ENCODE data around the gene KHDC4. TPM values are rescaled to one million over a fixed set of nuclear protein-coding genes. Genes with fewer than 3 reads are reported as not detected.

Gene KHDC4
- total RNA-seq, 1 donor from 2014 or later = 34.8 TPM

GRCh38 chr1:155970531-155971167, 36.4 kb upstream of the KHDC4 start:
- no peak for DNase-seq (ENCODE audit: extremely low read depth, low read depth, low spot score)

- no peak for DNase-seq (ENCODE audit: extremely low read depth, low read depth, low spot score)
These were observed 35.2 kb upstream of the KHDC4 start for GRCh38 chr1:155969377-155969791.

- DNase-seq (ENCODE audit: extremely low read depth, low read depth, low spot score) = no peak
These were observed 34.5 kb upstream of the KHDC4 start for GRCh38 chr1:155968670-155969069.

- no peak for DNase-seq (ENCODE audit: extremely low read depth, low read depth, low spot score)
These were observed 33.8 kb upstream of the KHDC4 start for GRCh38 chr1:155968051-155968400.

- no peak for DNase-seq (ENCODE audit: extremely low read depth, low read depth, low spot score)
These were observed 33.3 kb upstream of the KHDC4 start for GRCh38 chr1:155967341-155968050.

GRCh38 chr1:155966750-155967149, 32.5 kb upstream of the KHDC4 start:
- DNase-seq (ENCODE audit: extremely low read depth, low read depth, low spot score) = no peak

- no peak for DNase-seq (ENCODE audit: extremely low read depth, low read depth, low spot score)
These were observed 31.9 kb upstream of the KHDC4 start for GRCh38 chr1:155966135-155966534.

- DNase-seq (ENCODE audit: extremely low read depth, low read depth, low spot score) = no peak
These were observed 30.0 kb upstream of the KHDC4 start for GRCh38 chr1:155964193-155964592.

GRCh38 chr1:155962599-155963211, 28.5 kb upstream of the KHDC4 start:
- DNase-seq (ENCODE audit: extremely low read depth, low read depth, low spot score) = no peak

GRCh38 chr1:155961937-155962336, 27.7 kb upstream of the KHDC4 start:
- no peak for DNase-seq (ENCODE audit: extremely low read depth, low read depth, low spot score)

GRCh38 chr1:155960081-155960745, 26.0 kb upstream of the KHDC4 start:
- DNase-seq (ENCODE audit: extremely low read depth, low read depth, low spot score) = no peak

GRCh38 chr1:155957411-155957915, 23.2 kb upstream of the KHDC4 start:
- DNase-seq (ENCODE audit: extremely low read depth, low read depth, low spot score) = no peak

- DNase-seq (ENCODE audit: extremely low read depth, low read depth, low spot score) = no peak
These were observed 20.4 kb upstream of the KHDC4 start for GRCh38 chr1:155954645-155955044.

GRCh38 chr1:155952505-155952890, 18.3 kb upstream of the KHDC4 start:
- no peak for DNase-seq (ENCODE audit: extremely low read depth, low read depth, low spot score)

- DNase-seq (ENCODE audit: extremely low read depth, low read depth, low spot score) = no peak
These were observed 17.7 kb upstream of the KHDC4 start for GRCh38 chr1:155951753-155952504.

- DNase-seq (ENCODE audit: extremely low read depth, low read depth, low spot score) = no peak
These were observed 16.6 kb upstream of the KHDC4 start for GRCh38 chr1:155950829-155951228.

GRCh38 chr1:155947741-155948140, 13.5 kb upstream of the KHDC4 start:
- no peak for DNase-seq (ENCODE audit: extremely low read depth, low read depth, low spot score)

- no peak for DNase-seq (ENCODE audit: extremely low read depth, low read depth, low spot score)
These were observed 13.1 kb upstream of the KHDC4 start for GRCh38 chr1:155947292-155947691.

- DNase-seq (ENCODE audit: extremely low read depth, low read depth, low spot score) = no peak
These were observed 12.5 kb upstream of the KHDC4 start for GRCh38 chr1:155946633-155947219.

- DNase-seq (ENCODE audit: extremely low read depth, low read depth, low spot score) = no peak
These were observed 10.2 kb upstream of the KHDC4 start for GRCh38 chr1:155944444-155944799.
